Heart left ventricle (tissue), 13 donors: ENCODE data around the gene AVPR1A.

Experiments
- CTCF ChIP-seq, 12 donors: fragments of 200-600 bp; sonication (generic) in 4 of 12; IDR thresholded peaks; one replicate each; pipeline versions ENCODE4 v1.5.0 to v1.8.0; 2018 to 2022; ENCODE audit warnings: antibody characterized with exemption in 12 of 12, mild to moderate bottlenecking in 5 of 12
- POLR2A ChIP-seq, 2 donors: fragments of 450-650 bp; IDR thresholded peaks; one replicate each; pipeline ENCODE4 v1.6.1; 2017; ENCODE audit warnings: antibody characterized with exemption in 2 of 2, mild to moderate bottlenecking in 2 of 2, moderate library complexity in 2 of 2
- donor health status: ischemic (EF 13 %, LVEDD 7.1; RV severe dilation, severe dysfunction).
- donor health status: DM: no; HTN: yes; CAD: no.
- donor health status: DM: no; HTN: no; CAD: no.
- donor health status: ischemic (EF 25% LVEDD 6.9; RV normal size, moderate dysfunction).
- donor health status: ischemic (EF 25% LVEDD 5.7; RV mildly dilated, moderate dysfunction).
- donor health status: ischemic (EF 35%, LVEDD 5.7; RV mildly dilated, moderate dysfunction).
- donor health status: nonischemic (EF 11% LVEDD 7.7; RV severe dilation, severe dysfunction).
- donor health status: DM: yes; HTN: yes; CAD: no.
- donor health status: PGD.
- donor health status: ischemic (EF 29% LVEDD 5.4; RV normal size, mild dysfunction).
- donor health status: nonischemic (EF 23%, LVEDD 6.1; RV moderate dilation, normal function).

GRCh38 chr12:63164911-63165310, 13.9 kb upstream of the AVPR1A start:
- no peak for TF ChIP-seq CTCF (IDR thresholded peaks at IDR 0.05)
- TF ChIP-seq POLR2A (IDR thresholded peaks at IDR 0.05), result no peak
